Head of caudate nucleus (tissue), 42 donors: Measurements from ENCODE around the gene HAO1.

Experiments used
- DNase-seq, 42 donors: peaks; one replicate each; pipeline versions ENCODE4 v3.0.0 to v3.0.0-alpha.2; 2020 to 2021; ENCODE audit warnings: mixed read lengths in 7 of 42
- intact Hi-C: fragments of 100-400 bp; cut with DNase I; formaldehyde crosslinking; loops from one replicate; pipeline ENCODE4 v1.15.0; 2022

HAO1 gene

DNA sequence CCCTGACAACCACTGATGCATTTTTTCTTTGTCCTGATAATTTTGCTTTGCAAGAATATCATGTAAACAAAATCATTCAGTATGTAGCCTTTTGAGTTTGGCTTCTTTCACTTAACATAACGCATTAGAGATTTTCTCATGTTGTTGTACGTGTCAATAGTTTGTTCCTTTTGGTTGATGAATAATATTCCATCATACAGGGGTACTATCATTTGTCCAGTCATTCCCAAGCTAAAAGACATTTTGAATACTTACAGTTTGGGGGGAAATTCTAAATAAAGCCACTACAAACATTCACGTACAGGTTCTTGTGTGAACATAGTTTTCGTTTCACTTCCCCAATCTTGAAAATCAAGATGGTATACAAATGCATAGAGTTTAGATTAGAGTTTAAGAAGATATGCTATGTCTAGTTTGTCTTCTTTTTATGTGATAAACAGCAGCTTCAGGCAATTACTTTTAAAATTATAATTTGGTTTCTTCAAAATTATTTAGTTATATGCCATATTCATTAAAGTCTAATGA, 5.2 kb downstream of the HAO1 start:
- no peak for DNase-seq
- intact Hi-C loops, result no loop called here

DNA sequence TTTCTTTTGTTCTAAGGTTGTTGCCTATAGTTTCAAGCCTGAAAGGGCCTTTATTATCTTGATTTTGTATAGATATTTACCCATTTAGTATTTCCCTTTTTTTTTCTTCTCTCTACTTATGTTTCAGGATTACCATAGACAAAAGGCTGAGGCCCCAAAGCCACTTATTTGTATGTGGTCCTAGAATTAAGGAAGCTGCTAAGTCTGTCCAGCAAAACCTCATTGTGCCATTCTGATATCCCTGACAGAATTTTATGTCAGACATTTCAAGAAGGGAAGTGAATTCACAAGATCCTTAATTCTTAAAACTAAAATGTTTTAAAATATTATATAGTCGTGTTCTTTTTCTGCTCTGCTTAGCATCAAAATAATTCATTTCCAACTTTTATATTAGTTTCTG, 6.9 kb downstream of the HAO1 start:
- DNase-seq, result no peak
- intact Hi-C loops, result no loop called here

GRCh38 chr20:7930343-7930742, 9.9 kb downstream of the HAO1 start:
- intact Hi-C loops, result no loop called here

DNA sequence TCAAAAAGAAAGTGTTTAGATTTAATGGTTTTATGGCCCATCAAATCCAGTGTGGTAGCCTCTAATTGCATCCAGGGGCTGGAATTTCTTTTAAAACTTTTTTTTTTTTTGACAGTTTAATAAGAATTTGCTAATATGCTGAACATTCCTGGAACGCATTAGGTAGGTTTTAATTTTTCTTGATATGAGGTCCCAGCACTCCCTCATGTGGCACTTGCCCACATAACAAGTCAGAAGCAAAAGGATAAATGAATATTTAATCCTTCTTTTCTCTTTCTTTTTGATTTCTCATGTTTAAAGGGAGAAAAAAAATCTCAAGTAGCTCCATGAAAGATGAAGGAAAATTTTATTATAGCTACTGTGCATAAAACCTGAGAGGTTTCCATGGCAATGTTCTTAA, 13.5 kb downstream of the HAO1 start:
- peak in 25 of 42 donors; percentile 3 to 54 (median 23) for DNase-seq
- intact Hi-C loops, result no loop called here

More at GRCh38 chr20:7930343-7930742, 9.9 kb downstream of the HAO1 start:
- DNase-seq, result no peak

- intact Hi-C loops, result no loop called here
- DNase-seq, result no peak
Observed at GRCh38 chr20:7926323-7926722, 13.9 kb downstream of the HAO1 start.

GRCh38 chr20:7924692-7925091, 15.6 kb downstream of the HAO1 start:
- intact Hi-C loops, result no loop called here
- no peak for DNase-seq

GRCh38 chr20:7916648-7917047, 23.6 kb downstream of the HAO1 start:
- intact Hi-C loops, result no loop called here
- DNase-seq, result no peak

DNA sequence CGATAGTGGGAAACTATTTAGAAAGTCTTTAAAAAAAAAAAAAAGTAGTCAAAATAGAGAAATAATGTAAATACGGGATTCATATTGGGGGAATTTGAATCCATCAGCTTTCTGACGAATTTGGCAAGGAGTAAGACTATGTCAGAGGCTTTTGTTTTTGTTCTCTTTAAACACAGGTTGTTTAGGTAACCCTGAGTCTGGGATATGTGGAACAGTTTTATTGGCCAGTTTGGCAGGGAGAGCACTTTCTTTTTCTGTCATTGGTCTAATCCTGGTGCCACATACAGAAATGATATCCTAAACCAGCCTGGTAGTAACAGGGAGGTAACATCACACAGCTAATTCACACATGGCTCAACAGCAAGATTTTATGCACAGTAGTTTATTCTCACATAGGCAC, 27.7 kb downstream of the HAO1 start:
- no peak for DNase-seq
- intact Hi-C loops, result no loop called here

DNA sequence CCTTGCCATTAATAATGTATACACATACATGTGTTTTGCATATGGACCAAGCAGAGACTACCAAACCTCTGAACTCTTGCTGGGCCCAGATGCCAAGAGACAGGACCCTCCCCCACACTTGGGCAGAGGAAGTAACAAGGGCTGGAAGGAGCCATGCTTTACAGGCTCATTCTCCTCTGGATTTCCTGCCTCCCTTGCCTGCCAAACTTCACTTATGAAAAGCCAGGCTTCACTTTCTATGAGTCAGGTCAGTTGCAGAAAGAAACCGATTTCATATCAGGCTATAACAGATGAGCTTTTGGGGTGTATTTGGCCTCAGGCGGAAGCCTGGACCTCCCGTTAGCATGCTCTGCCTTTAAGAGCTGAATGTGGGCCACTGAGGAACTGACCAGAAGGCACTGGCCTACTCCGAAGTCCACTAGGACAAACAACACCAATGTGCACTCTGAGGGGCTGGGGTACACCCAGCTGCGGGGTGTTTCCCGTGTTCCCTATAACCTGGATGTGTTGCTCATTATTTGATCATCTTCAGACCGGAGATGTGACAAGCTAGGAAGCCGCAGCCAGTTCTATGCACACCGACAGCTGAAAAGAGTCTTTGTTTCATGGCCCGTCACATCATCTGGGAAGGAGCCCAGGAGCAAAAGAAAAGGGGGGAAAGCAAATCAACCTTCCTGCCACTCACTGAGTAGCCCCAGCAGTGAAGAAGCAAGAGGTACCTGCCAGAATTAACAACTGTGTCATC, 28.5 kb downstream of the HAO1 start:
- peak in 9 of 42 donors; percentile 3 to 50 (median 18) for DNase-seq
- intact Hi-C loops, result no loop called here

DNA sequence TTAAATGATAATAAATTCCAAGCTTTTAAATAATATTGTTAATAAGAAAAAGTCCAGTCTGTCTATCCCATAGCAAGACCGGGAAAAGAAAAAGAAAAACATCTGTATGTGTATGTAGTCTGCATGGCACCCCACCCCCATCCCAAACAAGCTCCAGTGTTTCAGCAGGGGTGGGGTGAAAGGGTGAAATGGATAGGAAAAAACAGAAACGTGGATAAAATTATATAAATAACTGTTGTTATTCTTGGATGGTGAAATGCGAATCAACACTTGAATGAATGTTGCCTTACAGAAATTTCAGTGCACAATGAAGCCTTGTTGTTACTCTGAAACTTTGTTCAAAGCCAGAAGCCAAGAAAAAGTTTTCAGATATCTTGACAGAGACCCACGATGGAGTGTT, 31.4 kb downstream of the HAO1 start:
- no peak for DNase-seq
- intact Hi-C loops, result no loop called here

- no peak for DNase-seq
- intact Hi-C loops, result no loop called here
Observed at GRCh38 chr20:7903429-7903828, 36.8 kb downstream of the HAO1 start.

DNA sequence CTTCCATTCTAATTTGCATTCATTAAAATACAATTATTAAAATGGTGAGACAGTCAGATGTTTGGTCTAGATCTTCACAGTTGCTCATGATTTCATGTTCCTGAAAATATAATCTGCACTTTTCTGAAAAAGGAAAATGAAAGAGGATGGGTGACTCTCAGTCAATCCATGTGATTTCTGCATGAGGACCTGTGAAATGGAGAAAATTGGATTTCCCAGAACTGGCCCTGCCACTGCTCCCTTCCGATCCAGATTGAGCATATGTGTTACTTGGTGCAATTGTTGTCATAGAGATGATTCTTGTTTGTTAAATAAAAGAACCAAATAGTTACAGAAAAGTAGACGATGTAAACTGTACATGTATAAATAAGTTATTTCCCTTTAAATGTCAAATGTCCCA, 37.4 kb downstream of the HAO1 start:
- DNase-seq, result no peak

DNA sequence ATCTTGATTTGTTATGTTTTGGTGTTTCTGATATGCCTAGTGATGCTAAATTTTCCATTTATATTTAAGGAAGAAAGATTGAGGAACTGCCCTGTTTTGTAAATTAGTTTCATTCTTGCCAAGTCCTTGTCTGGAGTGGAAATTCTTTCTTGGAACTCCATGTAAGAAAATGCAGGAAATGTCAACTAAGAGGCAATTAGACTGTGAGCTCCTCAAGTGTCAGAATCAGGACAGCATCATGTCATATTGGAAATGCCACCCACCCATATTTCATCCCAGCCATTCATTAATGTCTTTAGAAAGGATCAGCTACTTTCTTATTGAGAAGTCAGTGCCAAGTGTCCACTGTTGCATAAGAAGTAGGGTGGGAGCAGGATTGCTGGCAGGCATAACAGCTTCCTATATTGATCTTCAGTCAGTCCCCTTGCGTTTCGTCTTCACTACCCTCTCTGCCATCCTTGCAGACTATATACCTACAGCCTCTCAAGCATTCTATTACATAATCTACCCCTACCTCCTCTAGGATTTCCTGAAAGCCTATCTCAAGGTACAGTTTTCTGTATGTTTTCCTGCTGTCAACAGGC, 42.4 kb downstream of the HAO1 start:
- no peak for DNase-seq
- intact Hi-C loops, result no loop called here

More for the DNA sequence above, 37.4 kb downstream of the HAO1 start:
- intact Hi-C loops, result no loop called here

DNA sequence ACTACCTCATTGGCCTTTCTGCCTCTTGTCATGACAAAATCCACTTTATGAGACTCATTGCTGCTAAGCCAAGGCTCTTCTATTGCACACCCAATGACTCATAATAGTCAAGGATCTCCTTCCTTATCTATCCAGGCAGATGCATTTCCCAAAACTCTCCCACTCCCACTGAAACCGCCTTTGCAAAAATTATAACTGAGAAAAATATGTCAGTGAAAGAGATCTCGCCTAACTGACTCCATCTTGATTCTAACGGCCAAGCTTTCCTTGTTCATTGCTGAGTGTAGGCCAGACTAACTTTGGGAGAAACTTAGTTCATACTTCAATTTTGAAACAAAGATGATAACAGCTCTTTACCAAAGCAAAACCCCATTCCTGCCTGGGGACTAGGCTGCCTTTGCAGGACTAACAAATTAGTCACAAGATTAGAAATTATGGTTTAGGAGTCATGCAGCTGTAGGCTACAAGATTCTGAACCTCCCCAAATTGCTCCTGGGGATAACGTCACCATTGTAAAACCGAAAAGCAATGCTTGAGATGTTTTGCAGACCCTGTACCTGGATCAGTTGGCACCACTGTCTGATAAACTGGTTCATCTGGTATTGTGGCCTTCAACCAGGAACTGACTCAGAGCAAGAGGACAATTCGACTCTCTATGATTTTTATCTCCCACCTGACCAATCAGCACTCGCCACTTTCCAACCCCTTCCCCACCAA, 47.1 kb downstream of the HAO1 start:
- DNase-seq, result no peak
- intact Hi-C loops, result no loop called here

- no peak for DNase-seq
Observed at GRCh38 chr20:7891705-7892104, 48.6 kb downstream of the HAO1 start.

DNA sequence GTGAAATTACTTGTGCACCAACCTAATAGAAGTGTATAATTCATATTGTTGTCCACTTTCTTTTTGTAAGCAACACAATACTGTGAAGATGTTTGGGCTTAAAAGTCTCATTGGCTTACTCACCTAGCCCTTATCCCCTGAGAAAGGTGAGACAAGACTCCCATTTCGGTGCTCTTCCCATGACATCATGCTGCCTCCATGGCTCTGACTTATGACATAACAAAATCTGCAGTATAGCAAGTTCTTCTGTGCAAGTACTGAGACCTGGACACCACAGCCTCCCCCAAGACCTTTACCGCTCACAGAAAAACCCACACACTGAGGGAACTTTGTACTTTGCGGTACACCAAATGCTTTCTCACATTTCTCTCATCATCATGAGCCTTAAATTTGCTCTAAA, 50.5 kb downstream of the HAO1 start:
- no peak for DNase-seq
- intact Hi-C loops, result no loop called here

More at GRCh38 chr20:7891705-7892104, 48.6 kb downstream of the HAO1 start:
- intact Hi-C loops, result no loop called here

DNA sequence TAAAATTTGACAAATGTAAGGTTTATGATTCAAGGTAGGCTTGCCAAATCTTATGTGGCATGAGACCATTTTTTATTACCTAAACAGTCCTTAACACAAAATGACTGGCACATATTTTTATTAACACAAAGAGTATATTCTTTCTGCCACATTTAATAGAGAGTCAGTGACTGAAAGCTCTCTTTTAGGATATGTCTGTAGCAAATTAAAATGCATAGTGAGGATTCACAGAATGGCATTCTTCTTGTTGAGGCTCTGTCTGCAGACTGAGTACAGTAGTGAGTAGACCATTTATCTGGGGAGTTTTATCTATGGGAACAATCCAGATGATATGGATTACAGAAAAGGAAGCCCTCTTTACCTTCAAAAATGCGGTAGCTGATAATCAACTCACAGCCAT, 56.5 kb downstream of the HAO1 start:
- no peak for DNase-seq
- intact Hi-C loops, result no loop called here

DNA sequence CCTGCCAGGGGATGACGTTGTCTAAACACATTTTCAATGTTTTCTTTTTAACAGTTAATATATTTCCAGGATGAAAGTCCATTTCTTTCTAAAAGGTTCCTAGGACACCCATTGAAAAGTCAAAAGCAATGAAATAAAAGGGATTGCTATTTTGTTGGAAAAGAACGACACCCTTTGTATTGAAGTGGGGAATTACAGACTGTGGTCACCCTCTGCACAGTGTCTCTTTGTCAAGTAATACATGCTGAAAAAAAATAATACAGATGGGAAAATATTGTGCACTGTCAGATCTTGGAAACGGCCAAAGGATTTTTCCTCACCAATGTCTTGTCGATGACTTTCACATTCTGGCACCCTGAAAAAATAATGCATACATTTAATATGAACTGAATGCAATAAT, 56.9 kb downstream of the HAO1 start:
- intact Hi-C loops, result no loop called here
- DNase-seq, result no peak

DNA sequence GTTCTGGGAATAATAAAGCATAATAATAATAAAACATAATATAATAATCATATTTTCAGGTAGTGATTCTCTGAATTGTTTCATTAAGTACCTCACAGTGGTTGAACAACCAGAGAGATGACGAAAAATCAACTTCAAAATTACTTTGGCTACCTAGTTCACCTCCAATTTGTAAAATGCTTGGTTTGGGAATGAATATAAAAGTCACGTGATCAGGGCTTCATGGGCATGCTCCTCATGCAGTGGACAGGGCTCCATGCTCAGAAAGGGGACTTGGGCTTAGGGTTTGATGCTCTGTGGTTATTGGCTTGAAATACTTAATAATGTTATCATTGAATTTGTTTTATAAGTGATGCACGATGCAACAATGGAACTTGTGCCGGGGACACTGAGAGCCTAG, 58.2 kb downstream of the HAO1 start:
- intact Hi-C loops, result no loop called here
- no peak for DNase-seq

DNA sequence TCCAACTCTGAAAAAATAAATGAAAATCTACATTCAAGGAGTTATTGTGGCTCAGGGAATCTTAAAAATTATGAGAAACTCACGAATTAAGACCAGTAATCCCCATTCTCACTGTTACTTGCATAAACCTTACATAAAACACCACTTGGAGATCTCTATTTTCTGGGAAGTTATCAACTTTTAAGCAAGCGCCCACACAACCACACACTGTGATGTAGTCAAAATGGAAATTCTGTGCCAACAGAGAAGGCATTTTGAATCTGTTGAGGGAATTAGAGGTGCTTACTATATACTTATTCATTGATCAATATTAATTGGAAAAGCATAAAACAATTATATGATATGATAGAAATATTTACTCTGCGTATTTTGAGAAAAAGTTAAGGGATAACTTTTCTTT, 58.7 kb downstream of the HAO1 start:
- DNase-seq, result no peak
- intact Hi-C loops, result no loop called here
